NCI-H2196 (cell line): ENCODE results near the gene WDR70.
"Not testable (repeated sequence)": the region's sequence is repeated elsewhere in the genome, so short reads cannot be mapped to it uniquely, and the experiment has no call there.

Source experiments
- DNase-seq: peaks from one replicate; lab custom pipeline; 2025; ENCODE audit not compliant: unreplicated experiment; lab: John Stamatoyannopoulos, UW

WDR70 gene

DNA sequence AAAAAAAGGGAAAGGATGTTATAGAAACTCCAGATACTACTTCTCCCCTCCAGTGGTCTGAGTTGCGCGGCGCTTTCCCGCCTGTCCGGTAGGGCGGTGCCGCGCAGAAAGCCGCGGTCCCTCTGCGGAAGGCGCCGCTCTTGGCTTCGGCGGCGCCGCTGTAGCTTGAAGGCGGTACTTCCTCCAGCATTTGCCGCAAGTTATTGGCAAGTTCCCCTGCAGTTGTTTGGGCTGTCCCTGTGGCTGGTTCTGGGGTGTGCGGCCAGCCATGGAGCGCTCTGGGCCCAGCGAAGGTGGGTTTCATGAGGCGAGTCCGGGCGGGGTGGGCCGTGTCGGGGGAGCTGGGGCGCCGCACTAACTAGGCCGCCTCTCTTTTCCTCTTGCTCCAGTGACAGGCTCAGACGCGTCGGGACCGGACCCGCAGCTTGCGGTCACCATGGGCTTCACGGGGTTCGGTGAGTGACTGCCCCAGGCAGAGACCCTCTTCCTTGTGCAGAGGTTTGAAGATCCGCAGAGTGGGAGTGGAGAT lies at the start of gene WDR70:
Gene WDR70 (plus strand): TSS at position 219 of the 529 bp plus-strand sequence. CDS start 50 bp downstream, at position 269.
- peak; percentile 95 for DNase-seq

DNA sequence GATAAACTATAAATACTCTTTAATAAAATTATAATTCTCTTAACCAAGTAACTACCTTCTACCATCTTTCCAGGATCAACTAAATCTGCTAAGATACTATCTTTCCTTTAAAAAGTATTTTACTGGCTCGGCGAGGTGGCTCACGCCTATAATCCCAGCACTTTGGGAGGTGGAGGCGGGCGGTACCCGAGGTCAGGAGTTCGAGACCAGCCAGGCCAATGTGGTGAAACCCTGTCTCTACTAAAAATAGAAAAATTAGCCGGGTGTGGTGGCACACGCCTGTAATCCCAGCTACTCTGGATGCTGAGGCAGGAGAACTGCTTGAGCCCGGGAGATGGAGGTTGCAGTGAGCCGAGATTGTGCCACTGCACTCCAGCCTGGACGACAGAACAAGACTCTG lies 44.4 kb upstream of the WDR70 start:
- not testable (repeated sequence) for DNase-seq

DNA sequence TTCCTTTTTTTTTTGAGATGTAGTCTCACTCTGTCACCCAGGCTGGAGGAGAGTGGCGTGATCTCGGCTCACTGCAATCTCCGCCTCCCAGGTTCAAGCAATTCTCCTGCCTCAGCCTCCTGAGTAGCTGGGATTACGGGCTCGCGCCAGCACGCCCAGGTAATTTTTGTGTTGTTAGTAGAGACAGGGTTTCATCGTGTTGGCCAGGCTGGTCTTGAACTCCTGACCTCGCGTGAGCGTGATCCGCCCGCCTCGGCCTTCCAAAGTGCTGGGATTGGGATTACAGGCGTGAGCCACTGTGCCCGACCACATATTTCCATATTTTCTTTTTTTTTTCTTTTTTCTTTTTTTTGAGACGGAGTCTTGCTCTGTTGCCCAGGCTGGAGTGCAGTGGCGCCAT lies 36.4 kb upstream of the WDR70 start:
- DNase-seq, result not testable (repeated sequence)

DNA sequence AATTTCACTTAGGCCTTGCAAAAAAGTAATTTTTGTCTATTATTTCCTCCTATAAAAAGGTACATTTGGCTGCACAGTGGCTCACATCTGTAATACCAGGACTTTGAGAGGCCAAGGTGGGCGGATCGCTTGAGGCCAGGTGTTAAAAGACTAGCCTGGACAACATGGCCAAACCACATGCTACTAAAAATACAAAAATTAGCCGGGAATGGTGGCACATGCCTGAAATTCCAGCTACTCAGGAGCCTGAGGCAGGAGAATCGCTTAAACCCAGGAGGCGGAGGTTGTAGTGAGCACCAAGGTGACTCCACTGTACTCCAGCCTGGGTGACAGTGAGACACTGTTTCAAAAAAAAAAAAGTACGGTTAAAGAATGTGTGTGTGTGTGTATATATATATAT lies 24.0 kb upstream of the WDR70 start:
- DNase-seq, result no peak

DNA sequence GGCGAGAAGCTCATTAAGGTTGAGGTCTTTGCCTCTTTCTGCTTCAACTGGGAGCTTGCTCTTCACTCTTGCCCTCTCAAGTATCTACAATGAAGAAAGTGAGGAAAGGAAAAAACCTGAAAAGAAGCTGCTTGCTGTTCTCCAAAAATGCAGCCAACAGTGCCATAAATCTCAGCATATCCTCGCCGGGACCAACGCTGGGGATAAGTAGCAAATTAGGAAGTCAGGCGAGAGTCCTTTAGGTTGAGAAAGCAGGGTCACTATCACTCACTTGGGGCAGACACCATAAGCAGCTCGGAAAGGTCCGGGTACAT lies 8.6 kb upstream of the WDR70 start:
- no peak for DNase-seq

DNA sequence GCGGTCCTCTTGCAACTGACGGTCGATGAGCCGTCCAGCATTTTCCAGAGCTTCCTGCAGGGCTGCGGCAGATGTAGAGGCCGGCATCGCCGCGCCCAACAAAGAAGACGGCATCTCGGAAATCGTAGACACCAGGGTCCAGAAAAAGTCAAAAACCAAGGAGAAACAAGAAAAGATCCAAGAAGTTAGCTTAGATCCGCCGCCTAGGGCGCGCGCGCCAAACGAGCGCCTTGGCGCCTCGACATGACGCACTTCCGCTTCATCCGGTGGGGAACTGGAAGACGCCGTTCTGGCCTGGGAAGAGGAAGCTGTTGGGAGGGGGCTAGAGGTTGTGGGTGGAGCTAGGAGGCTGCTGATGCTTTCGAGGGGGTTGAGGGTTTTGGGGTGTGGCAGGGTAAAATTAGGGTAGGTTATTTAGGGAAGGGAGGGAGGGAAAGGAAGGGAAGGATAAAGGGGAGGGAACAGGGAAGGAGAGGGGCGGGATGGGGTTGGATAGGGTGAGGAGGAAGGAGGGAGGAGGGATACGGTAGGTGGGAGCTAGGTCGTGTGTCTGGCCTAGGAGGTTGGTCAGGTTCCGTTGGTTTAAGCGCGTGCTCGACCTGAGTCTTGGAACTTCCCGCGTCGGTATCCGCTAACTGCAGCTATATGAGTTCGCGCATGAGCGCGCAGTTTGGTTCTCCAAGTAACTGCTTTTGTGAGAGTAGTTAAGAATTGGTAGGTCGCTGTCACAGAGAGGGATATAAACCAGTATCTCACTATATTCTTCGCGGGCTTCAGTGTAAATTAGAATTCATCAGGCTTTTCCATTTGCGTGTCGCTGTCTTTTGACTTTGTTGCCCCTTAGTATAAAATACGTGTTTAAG lies 8.0 kb upstream of the WDR70 start, which contains the start of gene NUP155:
Gene NUP155 (minus strand): TSS at position 243 of the 863 bp plus-strand sequence. CDS start 129 bp downstream, at position 114.
- peak; percentile 99 for DNase-seq

DNA sequence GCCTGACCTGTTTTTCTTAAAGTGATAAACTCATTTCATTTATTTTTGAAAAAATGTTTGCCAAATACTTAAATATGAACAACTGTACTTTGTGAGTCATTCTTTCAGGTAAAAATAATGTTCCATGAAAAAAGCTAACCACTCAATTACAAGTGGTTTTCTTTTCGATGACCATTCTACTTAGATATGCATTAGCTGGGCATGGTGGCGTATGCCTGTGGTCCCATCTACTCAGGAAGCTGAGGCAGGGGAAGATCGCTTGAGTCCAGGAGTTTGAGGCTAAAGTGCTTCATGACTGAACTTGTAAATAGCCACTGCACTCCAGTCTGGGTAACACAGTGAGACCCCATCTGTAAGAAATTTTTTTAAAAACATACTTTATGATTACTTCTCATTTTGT lies 4.0 kb upstream of the WDR70 start:
- no peak for DNase-seq

DNA sequence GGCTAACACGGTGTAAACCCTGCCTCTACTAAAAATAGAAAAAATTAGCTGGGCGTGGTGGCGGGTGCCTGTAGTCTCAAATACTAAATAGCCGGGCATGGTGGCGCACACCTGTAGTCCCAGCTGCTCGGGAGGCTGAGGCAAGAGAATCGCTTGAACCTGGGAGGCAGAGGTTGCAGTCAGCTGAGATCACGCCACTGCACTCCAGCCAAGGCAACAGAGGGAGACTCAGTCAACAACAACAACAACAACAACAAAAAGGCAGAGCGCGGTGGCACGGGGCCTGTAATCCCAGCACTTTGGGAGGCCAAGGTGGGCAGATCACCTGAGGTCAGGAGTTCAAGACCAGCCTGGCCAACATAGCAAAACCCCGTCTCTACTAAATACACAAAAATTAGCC lies 1.1 kb upstream of the WDR70 start:
- DNase-seq, result not testable (repeated sequence)

DNA sequence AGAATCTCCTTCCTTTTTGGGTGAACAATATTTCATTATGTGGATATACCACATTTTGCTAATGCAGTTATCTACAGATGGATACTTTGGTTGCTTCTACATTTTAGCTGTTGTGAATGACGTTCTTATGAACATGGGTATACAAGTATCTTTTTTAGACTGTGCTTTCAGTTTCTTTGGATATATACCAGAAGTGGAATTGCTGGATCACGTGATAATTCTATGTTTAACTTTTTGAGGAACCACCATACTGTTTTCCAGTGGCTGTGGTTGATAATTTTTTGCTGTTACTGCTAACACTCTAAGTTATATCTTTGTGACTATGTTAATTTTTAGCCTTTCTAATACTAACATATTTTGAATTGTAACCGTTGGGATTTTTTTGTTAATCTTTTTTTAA lies 12.5 kb downstream of the WDR70 start:
- no peak for DNase-seq

DNA sequence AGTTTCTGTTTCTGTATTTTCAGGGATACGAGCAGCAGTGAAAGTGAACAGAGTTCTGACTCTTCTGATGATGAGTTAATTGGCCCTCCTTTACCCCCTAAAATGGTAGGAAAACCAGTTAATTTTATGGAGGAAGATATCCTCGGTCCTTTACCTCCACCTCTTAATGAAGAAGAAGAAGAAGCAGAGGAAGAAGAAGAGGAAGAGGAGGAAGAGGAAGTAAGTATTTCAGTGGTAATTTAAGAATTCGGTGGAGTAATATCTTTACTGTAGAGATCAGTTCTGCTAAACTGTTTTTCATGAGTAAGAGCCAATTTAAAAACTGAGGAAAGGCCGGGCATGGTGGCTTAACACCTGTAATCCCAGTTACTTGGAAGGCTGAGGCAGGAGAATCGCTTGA lies 17.2 kb downstream of the WDR70 start:
- DNase-seq, result no peak

DNA sequence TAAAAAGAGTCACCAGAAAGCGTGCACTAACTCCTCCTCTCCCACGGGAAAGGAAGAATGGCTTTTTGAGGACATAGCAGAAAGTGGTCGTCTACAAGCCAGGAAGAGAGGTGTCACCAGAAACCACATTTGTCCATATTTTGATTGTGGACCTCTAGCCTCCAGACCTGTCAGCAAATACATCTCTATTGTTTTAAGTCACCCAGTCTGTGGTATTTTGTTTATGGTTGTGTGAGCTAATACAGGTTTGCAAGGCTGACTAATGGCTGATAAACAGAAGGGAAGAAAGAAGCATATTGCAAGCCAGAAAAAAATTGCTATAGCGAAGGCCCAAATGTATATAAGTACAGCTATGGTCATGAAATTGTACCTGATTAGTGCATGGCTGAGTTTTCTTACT lies 21.4 kb downstream of the WDR70 start:
- DNase-seq, result no peak

DNA sequence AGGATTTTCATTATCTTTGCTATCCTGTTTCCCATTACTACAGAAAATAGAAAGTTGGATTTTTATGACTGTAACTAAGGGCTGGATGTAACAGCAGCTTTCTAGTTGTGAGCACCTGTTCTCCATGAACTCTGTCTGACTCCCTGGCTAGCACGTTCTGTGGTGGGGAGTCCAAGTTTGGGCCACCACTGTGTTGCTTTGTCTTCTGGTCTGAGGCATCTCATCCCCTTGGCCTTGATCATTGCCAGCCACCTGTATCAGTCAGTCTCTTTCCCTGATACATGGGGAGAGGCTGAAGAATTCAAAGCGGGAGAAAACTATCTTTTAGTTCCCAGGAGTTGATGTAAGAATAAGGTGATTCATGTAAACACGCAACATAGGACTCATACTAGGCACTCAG lies 33.4 kb downstream of the WDR70 start:
- DNase-seq, result no peak

DNA sequence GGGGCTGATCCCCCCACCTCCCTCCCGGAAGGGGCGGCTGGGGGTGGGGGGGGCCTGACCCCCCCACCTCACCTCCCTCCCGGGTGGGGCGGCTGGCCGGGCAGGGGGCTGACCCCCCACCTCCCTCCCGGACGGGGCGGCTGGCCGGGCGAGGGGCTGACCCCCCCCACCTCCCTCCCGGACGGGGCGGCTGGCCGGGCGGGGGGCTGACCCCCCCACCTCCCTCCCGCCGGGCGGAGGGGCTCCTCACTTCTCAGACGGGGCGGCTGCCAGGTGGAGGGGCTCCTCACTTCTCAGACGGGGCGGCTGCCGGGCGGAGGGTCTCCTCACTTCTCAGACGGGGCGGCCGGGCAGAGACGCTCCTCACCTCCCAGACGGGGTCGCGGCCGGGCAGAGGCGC lies 36.3 kb downstream of the WDR70 start:
- DNase-seq, result not testable (repeated sequence)

DNA sequence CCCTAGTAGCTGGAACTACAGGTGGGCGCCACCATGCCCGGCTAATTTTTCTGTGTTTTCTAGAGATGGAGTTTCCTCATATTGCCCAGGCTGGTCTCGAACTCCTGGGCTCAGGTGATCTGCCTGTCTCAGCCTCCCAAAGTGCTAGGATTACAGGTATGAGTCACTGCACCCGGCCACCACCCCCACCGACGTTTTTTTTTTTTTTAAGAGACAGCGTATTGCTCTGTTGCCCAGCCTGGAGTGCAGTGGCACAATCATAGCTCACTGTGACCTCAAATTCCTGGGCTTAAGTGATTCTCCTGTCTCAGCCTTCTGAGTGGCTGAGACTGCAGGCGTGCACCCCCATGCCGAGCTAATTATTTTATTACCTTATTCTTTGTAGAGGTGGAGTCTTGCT lies 38.2 kb downstream of the WDR70 start:
- no peak for DNase-seq

DNA sequence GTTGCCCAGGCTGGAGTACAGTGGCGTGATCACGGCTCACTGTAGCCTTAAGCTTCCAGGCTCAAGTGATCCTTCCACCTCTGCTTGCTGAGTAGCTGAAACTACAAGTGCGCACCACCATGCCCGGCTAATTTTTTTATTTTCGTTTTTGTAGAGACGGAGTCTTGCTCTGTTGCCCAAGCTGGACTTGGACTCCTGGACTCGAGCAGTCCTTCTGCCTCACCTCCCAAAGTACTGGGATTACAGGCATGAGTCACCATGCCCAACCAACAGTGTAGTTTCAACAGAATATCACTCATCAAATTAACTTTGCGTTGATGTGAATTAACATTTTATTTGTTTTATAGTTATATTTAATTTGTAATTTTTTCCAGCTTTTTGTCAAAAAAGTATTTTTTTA lies 45.3 kb downstream of the WDR70 start:
- DNase-seq, result no peak

DNA sequence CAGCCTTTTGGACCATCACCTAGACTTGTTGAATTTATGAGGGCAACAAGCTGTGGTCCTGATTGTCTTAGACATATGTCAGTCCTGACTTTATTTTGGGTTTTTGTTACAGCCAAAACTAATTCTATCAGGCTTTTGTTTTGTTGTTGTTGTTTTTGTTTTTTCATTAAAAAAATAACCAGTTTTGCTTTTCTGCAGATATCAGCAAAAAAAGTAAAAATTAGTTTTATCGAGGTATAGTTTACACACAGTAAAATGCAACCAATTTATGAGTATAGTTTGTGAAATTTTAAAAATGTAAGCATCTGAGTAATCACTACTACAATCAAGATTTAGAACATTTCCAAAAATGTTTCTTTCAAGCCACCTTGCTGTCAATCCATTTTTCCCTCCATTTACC lies 48.9 kb downstream of the WDR70 start:
- DNase-seq, result no peak

DNA sequence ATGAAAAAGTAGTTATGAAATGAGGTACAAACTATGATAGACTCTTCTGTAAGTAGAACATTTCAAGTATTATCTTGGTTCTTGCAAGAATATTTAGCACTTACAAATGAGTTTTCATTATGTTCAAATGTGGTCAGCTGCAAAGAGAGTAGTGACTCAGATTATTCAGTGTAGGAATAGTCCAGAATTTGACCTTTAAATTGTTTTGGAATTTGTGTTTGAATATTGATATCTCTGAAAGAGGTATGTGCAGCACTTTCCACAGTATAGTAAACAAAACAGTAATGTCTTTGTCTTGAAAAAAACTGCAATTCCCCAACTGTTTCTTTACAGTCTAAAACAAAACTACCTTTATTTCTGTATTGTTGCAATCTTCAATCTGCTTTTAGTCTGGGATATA lies 56.1 kb downstream of the WDR70 start:
- no peak for DNase-seq

DNA sequence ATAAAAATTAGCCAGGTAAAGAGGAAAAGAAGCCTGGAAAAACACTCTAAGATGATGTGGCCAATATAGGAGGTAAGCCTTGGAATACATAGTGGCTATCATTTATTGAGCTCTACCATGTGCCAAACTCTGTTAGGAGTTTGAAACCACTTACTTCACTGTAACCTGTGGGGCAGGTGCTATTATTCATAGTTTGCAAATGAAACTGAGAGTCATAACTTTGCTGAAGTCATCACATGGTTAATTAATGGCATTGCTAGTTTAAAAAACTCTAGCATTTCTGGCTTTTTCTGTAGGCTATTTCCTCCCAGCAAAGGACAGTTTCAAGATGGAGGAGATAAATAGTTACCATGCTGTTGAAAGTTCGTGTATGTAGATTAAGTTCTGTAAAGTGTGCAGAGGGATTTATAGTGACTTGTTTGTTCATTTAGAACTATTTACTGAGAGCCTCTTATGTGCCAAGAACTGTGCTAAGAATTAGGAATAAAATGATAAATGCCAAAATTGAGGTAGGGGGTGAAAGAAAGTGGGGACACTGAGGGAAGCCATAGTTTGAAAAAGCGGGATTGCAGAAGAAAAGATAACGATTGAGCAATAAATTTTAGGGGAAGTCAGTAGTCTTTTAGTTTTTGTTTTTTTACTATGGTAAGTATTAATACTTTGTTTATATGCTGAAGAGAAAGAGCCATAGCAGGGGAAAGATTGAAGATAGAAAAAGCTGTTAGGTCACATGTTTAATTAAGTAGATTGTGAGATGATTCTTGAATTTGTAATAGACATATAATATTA lies 57.2 kb downstream of the WDR70 start:
- no peak for DNase-seq

DNA sequence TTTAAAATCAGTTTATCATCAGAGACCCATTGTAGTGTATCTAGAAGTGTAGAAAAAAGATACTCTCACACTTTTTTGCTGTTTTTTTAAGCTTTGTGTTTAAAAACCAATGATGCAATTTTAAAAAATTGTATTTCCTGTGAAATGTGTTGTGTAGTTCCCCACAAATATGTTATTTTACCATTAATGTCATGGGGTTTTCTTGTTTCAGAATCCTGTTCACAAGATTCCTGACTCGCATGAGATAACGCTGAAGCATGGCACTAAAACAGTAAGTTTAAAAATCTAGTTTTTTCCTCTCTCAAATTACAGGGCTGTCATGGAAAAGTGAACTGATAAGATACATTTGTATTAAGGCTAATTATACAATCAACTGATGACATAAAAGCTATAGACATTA lies 58.6 kb downstream of the WDR70 start:
- no peak for DNase-seq

DNA sequence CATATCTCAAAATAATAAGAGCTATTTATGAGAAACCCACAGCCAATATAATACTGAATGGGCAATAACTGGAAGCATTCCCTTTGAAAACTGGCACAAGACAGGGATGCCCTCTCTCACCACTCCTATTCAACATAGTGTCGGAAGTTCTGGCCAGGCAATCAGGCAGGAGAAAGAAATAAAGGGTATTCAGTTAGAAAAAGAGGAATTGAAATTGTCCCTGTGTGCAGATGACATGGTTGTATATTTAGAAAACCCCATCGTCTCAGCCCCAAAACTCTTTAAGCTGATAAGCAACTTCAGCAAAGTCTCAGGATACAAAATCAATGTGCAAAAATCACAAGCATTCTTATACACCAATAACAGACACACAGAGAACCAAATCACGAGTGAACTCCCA lies 66.7 kb downstream of the WDR70 start:
- DNase-seq, result not testable (repeated sequence)

DNA sequence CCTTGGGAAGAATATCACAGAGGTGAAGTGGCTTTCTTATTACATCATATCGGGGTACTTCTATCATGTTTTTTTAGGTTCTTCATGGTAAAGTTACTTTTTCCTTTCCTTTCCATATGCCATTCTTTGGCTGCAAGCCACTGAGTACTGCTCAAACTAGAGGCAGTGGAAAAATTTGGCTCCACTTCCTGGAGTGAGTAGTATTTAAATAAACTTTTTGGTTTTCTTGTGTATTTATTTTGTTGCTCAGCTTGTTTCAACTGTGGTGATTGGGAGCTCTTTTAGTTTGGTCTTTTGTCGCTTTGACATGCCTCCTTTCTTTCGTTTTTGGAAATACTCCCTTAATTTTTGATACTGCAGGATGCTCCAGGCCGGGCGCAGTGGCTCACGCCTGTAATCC lies 69.8 kb downstream of the WDR70 start:
- no peak for DNase-seq

DNA sequence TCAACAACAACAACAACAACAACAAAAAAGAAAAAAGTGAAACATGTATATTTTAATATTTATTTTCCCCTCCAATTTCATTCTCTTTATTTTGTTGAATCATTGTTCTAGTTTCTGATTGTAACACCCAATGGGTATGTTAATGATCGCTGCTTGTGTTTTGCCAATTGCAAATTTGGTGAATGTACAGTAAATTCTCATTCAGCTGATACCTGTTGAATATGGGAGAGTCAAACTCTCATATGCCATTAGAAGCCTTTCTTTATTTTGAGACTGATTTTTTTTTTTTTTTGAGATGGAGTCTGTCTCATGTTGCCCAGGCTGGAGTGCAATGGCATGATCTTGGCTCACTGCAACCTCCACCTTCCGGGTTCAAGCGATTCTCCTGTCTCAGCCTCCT lies 72.9 kb downstream of the WDR70 start:
- DNase-seq, result not testable (repeated sequence)
